GM21526 (cell line): ENCODE results near the gene NUDT3.

Experiments
- ATAC-seq: cut with Tn5 transposase; IDR thresholded peaks from one replicate; pipeline ENCODE4 v1.9.1; 2021; ENCODE audit warnings: moderate library complexity; ENCODE audit not compliant: unreplicated experiment, low FRiP score

NUDT3 gene

DNA sequence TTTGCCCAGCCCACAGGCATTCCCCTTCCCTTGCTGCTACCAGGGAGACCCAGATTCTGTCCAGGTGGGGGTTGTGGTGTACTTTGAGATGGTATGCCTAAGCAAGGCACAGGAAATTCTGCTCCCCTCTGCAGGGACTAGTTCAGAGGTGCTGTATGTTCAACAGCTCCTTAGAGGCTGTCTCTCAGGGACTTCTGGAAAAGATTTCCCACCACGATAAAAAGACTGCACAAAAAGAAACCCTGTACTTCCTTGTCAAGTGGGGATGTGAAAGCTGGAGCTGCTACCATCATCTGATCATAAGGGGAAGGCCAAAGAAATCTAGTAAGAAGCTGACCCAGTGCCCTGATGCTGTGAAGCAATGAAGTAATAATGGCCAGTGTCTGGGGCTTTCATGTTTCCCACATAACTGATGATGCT is 92.1 kb downstream of the NUDT3 start:
- ATAC-seq = no peak

DNA sequence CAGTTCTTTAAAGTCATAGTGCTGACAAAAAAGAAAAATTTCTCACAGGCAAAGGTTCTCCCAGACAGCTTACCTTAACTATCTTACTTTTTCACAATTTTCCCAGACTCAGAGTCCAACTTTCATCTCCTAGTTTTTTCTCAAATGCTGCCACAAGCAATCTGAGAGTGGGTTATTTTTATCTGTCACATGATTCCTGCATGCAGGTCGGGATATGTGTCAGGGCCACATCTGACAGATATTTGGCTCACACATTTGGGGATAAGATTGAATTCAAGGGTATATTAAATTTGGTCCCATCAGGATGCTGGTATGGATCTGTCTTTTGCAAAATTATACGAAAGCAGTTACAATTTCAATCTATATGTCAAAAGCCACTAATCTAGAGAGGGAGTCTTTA is 93.5 kb downstream of the NUDT3 start:
- no peak for ATAC-seq

DNA sequence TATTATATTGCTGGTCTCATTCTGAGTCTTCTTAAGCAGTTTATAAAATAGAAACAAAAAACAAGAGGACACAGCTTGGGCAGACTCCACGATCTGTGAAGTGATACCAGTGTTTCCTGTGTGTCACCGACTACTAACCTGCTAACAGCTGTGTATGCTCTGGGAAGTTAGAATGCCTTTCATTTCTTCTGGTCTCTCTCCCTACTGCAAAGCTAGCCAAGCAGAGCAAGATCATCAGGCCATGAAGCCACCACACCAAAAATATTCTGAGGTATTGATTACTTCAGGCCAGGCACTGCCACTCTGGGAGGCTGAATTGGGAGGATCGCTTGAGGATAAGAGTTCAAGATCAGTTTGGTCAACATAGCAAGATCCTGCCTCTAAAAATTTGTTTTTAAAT is 96.7 kb downstream of the NUDT3 start:
- peak; percentile 72 for ATAC-seq

DNA sequence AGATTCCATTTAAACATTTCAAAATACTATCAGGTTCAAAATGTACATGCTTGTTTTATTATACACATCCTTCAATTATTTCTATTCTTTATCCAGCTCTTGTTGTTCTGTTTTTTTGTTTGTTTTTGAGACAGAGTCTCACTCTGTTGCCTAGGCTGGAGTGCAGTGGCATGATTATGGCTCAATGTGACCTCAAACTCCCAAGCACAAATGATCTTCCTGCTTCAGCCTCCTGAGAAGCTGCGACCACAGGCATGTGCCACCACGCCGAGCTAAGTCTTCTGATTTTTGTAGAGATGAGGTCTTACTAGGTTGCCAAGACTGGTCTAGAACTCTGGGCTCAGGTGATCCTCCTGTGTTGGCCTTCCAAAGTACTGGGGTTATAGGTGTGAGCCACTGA is 99.5 kb downstream of the NUDT3 start:
- no peak for ATAC-seq

DNA sequence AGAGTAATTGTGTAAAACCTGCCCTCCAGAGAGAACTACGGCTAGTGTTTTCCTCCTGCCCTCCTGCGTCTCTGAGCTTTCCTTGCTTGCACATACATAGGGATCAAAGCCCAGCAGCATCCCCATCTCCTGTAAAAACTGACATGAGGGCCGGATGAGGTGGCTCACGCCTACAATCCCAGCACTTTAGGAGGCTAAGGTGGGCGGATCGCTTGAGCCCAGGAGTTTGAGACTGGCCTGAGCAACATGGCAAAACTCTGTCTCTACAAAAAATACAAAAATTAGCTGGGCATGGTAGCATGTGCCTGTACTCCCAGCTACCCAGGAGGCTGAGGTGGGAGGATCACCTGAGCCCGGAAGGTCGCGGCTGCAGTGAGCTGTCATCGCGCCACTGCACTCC is 103.3 kb downstream of the NUDT3 start:
- no peak for ATAC-seq

DNA sequence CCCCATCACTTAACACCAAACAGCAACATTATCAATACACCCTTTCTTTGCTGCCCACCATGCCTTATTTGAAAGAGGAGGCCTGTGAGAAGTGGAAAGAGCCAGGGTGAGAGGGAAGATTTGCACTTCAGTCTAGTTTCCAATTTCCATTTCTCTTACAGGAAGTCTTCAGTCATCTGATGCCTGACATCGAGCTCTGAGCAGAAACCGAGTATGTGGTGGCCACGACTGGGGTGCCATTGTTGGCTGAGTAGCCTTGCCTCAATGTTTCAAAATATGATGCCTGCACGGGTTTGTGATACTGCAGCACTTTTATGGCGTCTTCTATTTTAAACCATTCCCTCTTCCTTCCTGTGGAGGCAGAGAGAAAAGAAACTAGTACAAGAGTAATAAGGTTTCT is 103.9 kb downstream of the NUDT3 start:
- ATAC-seq = no peak

DNA sequence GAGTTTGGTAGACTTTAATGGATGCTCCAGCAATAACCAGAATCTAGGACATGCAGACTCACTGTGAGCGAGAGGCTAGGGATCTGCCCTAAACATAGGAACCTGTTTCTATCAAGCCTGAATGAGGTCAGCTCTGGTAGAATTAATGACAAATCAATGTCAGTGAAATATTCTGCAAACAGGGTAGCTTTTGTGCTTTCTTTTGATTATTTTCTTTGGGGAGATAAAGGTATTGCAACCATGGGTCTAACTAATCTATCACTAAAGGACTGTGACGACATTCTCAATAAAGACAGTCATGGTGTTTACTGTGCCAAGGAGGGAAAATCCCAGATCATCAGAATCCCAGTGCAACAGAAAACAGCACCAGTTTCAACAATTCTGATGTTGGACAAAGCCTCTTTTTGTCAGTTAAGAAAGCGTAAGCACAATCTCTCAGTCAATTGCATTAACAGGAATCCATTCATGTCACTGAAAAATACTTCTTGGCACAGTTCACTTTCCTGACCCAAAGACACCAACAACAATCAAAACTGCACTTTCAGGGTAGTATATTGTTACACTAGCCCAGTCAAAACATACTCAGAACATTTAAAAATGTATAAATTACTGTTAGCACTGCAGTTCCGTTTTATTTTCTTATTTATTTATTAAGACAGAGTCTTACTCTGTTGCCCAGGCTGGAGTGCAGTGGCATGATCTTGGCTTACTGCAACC is 106.9 kb downstream of the NUDT3 start:
- ATAC-seq = no peak

DNA sequence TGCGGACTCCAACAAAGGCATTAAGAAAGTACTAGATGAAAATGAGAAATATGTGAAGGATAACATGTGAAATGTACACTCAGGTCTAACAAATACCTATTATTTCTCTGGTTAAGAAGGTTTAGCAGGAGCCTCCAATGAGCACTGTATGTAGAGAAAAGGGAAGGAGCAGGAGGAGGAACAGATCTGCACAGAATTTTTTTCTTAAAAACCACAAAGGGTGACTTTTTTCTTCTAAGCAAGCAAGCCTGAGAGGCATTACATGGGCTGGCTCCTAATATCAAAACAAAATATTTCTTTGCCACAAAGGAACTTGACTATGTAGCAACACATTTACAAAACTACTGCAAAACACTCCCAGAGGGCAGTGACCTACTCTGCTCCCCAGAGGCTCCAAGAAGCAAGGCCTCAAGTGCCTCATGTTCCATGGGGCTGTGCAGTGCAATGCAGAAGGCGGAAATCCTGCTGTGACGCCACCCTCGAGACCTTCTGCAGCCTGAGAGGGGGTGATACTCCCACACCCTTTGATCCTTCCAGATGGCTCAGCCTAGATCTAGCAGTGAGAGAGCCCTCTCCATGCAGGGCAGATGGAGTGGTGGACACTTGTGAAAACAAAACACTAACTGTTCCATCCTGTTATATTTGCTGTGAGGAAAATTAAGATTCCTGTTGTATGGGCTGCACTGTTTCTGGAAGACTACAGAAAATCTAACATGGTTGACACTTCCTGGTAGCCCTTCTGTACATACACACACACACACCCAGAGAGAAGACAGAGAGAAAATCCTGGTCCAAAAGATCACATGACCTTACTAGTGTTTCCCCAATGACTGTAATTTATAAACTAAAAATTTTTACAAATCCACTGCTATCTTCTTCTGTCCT is 107.7 kb downstream of the NUDT3 start:
- ATAC-seq = no peak

DNA sequence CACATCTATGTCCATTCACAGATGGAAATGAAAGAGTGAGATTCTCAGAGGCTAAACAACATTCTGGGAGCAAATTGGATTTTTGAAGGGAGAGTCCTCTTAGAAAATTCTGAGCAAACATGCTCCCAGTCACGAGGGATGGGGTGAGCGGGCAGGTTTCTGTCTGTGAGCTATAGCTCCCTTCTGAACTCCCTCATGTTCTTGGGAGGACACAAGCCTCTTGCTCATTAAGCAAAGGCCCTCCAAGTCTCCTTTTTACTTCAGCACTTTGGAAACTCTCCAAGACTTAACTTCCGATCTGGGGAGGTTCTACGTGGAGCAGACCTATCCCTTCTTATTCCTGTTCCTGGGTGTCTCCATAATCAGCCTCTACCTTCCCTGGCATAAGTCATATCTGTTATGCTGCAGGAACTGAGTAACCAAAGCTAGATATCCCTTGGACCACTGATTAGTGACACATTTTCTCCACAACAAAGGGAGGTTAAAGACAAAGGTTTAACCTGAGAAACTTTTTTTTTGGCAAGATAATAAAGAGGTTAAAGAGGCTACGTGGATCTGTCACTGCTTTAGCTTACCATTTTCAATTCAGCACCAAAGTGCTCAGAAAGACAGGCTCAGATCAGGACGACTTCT is 110.7 kb downstream of the NUDT3 start:
- ATAC-seq = no peak

DNA sequence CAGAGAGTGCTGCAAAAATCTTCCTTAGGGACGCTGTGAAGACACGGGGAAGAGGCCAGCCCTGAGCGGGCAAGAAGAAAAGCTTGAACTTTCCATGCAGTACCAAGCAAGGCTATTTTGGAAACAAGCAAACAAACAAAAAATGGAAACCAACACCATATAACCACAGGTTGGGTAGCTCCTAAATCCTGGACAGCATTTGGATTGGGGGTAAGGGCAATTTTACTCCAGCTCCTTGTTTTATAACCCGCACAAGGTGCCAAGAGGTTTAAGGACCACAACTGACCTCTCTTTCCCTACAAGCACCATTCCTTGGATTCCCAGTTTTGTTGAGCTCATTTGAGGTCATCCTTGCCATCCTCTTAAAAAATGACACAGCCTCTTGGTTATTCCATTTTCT is 112.3 kb downstream of the NUDT3 start:
- ATAC-seq = no peak

DNA sequence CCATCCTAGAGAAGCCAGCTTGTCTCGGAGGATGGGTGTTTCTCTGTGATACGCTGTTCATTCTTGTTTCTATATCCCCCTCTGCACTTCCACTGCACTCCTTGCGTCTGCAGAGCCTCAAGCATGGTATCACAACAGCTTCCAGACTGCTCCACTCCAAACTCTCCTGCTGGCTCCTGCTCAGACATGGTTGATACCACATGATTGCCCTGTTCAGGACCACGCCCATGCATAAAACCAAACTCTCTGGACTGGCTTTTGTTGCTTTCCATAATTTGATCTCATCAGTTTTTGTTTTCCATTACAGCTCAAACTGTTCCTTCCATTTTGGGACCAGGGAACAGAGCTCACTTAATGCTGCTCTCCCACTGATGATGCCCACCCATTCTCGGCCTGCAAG is 113.6 kb downstream of the NUDT3 start:
- ATAC-seq = no peak

DNA sequence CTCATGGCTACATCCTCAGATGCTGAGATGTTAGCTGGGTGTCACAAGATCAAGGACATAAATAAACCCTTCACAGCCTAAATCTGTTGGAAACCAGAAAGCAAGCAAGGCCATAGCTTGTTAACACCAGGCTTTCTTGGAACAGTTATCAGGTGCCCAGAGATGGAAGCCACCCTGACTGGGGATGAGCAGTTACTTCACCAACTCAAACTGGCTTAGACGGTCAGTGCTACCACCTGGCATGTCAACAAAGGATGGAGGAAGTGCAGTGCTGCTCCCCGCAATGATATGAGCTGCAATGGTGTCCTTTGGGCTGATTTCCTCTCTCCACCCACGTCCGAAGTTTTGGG is 114.7 kb downstream of the NUDT3 start:
- no peak for ATAC-seq

DNA sequence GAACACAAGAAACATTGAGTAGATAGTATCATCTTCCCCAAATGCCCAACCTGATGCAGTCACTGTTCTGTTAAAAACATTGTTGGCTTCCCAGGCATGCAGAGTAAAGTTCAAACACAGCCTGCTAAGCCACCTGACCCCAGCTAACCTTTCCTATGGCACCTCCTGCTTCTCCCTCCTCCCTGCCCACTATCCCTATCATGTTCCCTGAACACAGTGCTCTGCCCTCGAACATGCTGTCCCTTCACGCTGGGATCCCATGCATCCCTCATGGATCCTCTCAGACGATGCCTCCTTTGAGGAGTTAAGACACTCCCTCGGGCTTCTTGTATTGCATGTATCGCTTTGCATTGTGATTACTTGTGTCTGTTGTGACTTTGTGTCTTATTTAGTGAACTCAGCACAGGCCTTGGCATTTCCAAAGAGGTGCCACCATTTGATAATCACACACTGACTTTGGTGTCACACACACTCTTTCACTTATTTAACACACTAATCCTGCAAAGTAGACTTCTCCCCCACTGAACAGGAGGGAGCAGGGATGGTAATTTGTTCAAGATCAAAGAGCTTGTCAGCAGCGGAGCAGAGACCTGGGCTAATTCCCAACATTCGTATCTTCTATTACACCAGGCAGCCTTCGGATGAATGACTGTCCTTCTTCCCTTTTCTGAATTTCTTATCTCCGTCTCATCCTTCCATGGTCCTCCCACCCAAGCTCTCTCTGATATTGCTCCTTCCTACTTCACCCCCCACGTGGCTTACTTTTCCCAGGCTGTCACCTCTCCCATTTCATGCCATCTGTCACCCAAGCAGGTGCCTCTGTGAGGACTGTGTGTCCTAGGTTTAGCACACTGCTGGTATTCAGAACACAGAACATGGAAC is 115.3 kb downstream of the NUDT3 start:
- ATAC-seq = no peak

DNA sequence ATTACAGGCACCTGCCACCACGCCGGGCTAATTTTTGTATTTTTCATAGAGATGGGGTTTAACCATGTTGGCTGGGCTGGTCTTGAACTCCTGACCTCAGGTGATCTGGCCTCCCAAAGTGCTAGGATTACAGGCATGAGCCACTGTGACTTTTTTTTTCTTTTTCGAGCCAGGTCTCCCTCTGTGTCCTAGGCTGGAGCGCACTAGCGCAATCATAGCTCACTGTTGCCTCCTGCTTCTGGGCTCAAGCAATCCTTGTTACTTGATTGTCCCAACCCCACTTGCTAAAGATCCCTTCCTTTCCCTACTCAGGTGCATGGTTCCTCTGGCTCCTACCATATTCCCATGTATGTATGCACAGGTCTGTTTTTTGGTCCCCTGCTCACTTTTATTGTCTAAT is 116.3 kb downstream of the NUDT3 start:
- no peak for ATAC-seq

DNA sequence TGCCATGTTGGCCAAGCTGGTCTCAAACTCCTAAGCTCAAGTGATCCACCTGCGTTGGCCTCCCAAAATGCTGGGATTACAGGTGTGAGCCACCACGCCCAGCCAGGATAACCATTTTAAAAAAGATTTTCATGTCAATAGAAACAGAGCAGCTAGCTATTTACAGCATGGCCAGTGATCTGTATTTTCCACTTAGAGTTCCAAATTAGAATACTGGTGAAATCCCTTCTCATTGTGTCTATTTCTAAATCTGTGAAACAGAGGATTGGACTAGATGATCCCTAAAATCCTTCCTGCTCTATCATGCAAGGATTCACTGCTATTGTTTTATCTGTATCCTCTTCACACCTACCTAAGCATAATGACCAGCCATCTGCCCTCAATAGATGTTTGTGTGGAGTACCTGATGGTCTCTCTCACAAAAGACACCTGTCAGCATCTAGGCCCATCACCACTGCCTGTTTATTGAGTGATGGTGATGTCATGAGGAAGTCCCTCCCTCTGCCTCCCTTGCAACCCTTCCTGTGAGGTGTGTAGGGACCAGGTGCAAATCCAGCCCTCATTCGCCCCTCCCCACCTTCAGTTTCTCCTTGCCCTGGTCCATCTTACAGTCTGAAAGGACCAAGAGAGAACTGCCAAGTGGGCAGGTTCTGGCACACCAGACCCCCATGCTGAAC is 117.2 kb downstream of the NUDT3 start:
- no peak for ATAC-seq

DNA sequence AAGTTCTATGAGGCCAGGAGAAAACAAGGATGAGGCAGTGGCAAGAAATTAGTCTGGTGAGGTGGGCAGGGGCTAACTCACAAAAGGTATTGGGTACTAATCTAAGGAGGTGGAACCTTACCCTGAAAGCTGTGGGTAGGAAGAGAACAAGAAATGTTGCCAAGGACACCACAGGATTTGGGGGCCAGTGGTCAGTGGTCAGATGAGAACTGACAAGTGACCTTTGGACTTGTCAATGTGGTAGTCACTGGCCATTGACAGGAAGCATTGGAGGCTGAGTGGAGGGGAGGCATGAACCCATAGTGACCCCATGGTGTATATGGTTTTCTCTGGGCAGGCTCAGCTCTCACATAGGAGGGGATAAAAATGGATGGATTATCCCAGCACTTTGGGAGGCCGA is 118.3 kb downstream of the NUDT3 start:
- no peak for ATAC-seq

DNA sequence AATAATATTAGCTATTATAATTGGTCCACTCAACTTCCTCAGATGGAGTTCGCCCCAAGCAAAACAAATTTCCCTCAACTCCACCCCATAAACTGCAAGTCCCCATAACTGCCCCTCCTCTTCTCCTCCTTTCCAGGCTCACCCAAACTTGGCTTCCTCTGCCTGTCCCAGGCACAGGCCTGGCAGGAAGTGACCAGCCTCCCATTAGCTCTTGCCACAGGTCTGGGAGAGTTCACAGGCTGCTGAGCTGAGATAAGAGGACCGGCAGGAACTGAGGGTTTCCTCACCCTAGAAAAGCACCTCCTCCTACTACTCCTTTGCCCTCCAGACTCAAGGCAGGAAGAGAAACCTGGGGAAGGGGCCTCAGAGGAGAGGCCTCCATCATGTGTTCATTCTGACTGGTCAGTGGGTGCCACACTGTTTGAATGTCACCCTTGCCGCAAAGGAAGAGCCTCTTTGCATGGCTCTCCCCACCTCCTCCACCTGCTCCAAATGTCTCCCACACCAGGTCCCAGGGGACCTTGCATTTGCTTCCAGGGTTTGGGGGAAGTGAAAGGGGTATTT is 119.1 kb downstream of the NUDT3 start:
- ATAC-seq = no peak

DNA sequence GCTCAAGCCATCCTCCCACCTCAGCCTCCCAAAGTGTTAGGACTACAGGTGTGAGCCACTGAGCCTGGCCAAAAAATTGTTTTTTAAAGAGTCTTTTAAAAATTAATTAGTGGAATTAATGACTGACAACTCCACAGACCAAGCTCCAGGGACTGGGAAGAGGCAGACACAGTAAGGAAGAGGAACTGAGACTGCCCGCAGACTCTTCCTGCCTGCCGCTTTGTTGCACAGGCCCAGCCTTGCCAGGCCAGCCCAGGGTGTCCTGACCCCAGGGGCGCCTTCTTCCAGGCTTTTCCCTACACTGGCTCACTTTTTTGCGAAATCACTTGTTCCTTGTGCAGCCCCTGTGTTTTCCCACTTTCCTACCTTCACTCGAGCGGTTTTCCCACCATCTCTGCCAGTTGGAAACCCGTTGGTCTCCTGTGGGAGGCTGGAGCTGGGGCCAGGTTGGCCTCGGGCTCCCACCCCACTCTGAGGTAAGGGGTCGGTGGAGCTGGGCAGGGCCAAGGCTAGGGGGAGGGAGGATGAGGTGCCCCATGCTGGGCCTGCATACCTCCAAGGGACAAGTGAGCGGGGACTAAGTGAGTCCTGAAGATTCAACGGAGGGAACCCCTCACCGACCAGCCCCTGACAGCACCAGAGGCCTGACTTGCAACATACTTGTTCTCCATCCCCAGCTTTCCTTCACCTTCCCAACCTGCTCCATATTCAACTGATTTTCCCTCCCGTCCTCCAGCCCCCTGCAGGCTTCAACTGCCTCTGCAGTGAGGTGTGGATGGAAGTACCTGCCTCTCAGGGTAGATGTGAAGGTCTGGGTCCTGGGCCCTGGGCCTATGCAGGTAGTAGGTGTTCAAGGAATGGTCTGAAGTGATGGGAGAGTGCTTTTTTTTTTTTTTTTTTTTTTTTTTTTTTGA is 120.2 kb downstream of the NUDT3 start:
- ATAC-seq = no peak
